HEK293T (cell line): ENCODE data around the gene KRT33A.

ENCODE experiments used
- HDGF ChIP-seq: fragments of 450-650 bp; IDR thresholded peaks from 2 replicates; pipeline ENCODE4 v1.6.1; 2017; ENCODE audit warnings: antibody characterized with exemption, borderline replicate concordance
- TARDBP ChIP-seq: fragments of 450-650 bp; IDR thresholded peaks from 2 replicates; pipeline ENCODE4 v1.6.1; 2016

DNA sequence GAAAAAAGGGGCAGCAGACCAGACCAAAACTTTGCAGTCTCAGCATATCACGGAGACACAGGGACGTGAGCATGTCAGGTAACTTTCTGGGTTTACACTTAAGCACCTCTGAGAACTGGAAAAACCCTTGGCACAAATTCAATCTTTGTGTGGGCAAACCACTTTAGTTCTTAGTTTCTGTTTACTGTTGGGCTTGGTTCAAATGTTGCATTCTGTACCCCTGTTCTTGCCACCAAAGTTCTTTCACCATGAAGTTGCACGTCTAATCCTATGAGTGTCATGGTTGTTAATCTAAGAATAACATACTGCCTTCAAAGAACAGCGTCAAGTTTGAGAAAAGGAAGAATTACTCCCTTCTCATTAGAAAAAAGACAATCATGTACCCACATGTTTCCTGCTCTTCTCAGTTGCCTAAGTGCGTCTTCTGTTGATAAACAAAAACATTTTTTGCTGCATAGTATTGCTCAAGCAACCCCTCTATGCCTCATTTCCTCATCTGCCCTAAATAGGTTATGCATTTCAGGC, 11.6 kb downstream of the KRT33A start:
- TF ChIP-seq TARDBP = no peak
- TF ChIP-seq HDGF = no peak
